Gastrocnemius medialis (tissue), 4 donors: ENCODE results near the gene LYRM9. TPM values are rescaled to one million over a fixed set of nuclear protein-coding genes. Genes with fewer than 3 reads are reported as not detected.

Experiments
- ATAC-seq, 2 donors: fragments of 150-250 bp; one replicate each; pipeline ENCODE4 v1.9.1; 2016
- DNase-seq, 2 donors: peaks; one replicate each; pipeline ENCODE4 v3.0.0-alpha.2; 2019
- H3K27ac ChIP-seq, 4 donors: fragments of 200-600 bp; sonication (generic); 1 replicate in 1 of 4; 2 replicates in 3 of 4; pipeline ENCODE4 v1.5.1; 2016 to 2018; ENCODE audit warnings: mild to moderate bottlenecking in 2 of 4, moderate library complexity in 1 of 4
- H3K27me3 ChIP-seq, 3 donors: fragments of 200-600 bp; sonication (generic) in 2 of 3; 1 replicate in 1 of 3; 2 replicates in 2 of 3; pipeline versions ENCODE4 v1.5.1 to v1.6.0; 2016 to 2019; ENCODE audit warnings: mild to moderate bottlenecking in 1 of 3, moderate library complexity in 1 of 3
- H3K36me3 ChIP-seq, 2 donors: fragments of 200-600 bp; sonication (generic) in 1 of 2; one replicate each; pipeline ENCODE4 v1.5.1; 2017 to 2018
- H3K4me1 ChIP-seq, 2 donors: fragments of 200-600 bp; sonication (generic) in 1 of 2; one replicate each; pipeline ENCODE4 v1.5.1; 2016 to 2017; ENCODE audit warnings: mild to moderate bottlenecking in 2 of 2
- H3K4me3 ChIP-seq, 4 donors: fragments of 200-600 bp; sonication (generic) in 3 of 4; 1 replicate in 1 of 4; 2 replicates in 3 of 4; pipeline ENCODE4 v1.5.1; 2016 to 2019; ENCODE audit warnings: mild to moderate bottlenecking in 2 of 4
- H3K9me3 ChIP-seq, 3 donors: fragments of 200-600 bp; sonication (generic) in 2 of 3; 1 replicate in 1 of 3; 2 replicates in 2 of 3; pipeline ENCODE4 v1.5.1; 2016 to 2019
- CTCF ChIP-seq, 5 experiments: fragments of 450-650 bp in 3 of 5; fragments of 200-600 bp in 2 of 5; sonication (generic) in 2 of 5; IDR thresholded peaks in 4 of 5; conservative IDR thresholded peaks in 1 of 5; 1 replicate in 4 of 5; 2 replicates in 1 of 5; pipeline ENCODE4 v1.5.1; 2016 to 2019; ENCODE audit warnings: antibody characterized with exemption in 5 of 5, mild to moderate bottlenecking in 3 of 5, moderate library complexity in 3 of 5
- POLR2A ChIP-seq, 2 donors: fragments of 450-650 bp; IDR thresholded peaks; one replicate each; pipeline ENCODE4 v1.6.1; 2017; ENCODE audit warnings: antibody characterized with exemption in 2 of 2, mild to moderate bottlenecking in 2 of 2, moderate library complexity in 2 of 2
- in situ Hi-C, 4 donors: fragments of 200-750 bp; cut with MboI; loops; one replicate each; pipeline versions ENCODE4 v1.15.0 to v1.8.0; 2017; ENCODE audit warnings: low sequenced_read_pairs in 4 of 4
- intact Hi-C: fragments of 100-400 bp; cut with DNase I; formaldehyde crosslinking; loops from one replicate; pipeline ENCODE4 v1.15.1; 2023; ENCODE audit warnings: low total_unique reads
- total RNA-seq, 4 donors: library from RNA; depleted of rRNA; stranded (reverse); fragments of >200 nt; gene quantifications; one replicate each; pipeline versions ENCODE4 v1.1.0 to v1.2.3, GENCODE V29; 2016

LYRM9 gene
- total RNA-seq, 4 donors from 2014 or later: 5.9 to 37.2 (median 9.6) TPM

GRCh38 chr17:27921599-27921998, 28.4 kb upstream of the LYRM9 start:
- Histone ChIP-seq H3K9me3 (no peaks in the 10 kb centered on the region), H3K27me3 (no peaks in the 10 kb centered on the region), H3K4me1 (no peaks in the 10 kb centered on the region), H3K4me3 (no peak overlapping the region), H3K27ac (no peak overlapping the region), H3K36me3 (no peaks in the 10 kb centered on the region)
- no peak for ATAC-seq
- in situ Hi-C loops (no loop called here), intact Hi-C loops (no loop called here)
- TF ChIP-seq POLR2A (IDR thresholded peaks at IDR 0.05) (no peak), CTCF (IDR thresholded peaks at IDR 0.05 in 4 of 5, conservative IDR thresholded peaks at IDR 0.05 in 1 of 5) (no peak)
- DNase-seq: no peak

- DNase-seq (no peak), ATAC-seq (no peak)
- Histone ChIP-seq H3K4me3 (no peak overlapping the region), H3K27me3 (no peaks in the 10 kb centered on the region), H3K36me3 (no peaks in the 10 kb centered on the region), H3K27ac (no peak overlapping the region), H3K4me1 (no peaks in the 10 kb centered on the region), H3K9me3 (no peaks in the 10 kb centered on the region)
- in situ Hi-C loops (no loop called here), intact Hi-C loops (no loop called here)
- TF ChIP-seq POLR2A (IDR thresholded peaks at IDR 0.05): no peak
- no peak for TF ChIP-seq CTCF (IDR thresholded peaks at IDR 0.05 in 4 of 5, conservative IDR thresholded peaks at IDR 0.05 in 1 of 5)
Measured at GRCh38 chr17:27921077-27921476, 27.9 kb upstream of the LYRM9 start.

GRCh38 chr17:27920569-27920968, 27.4 kb upstream of the LYRM9 start:
- DNase-seq (no peak), ATAC-seq (no peak)
- Histone ChIP-seq H3K9me3 (no peaks in the 10 kb centered on the region), H3K27me3 (no peaks in the 10 kb centered on the region), H3K4me3 (no peak overlapping the region), H3K36me3 (no peaks in the 10 kb centered on the region), H3K27ac (no peak overlapping the region), H3K4me1 (no peaks in the 10 kb centered on the region)
- intact Hi-C loops: no loop called here
- no peak for TF ChIP-seq CTCF (IDR thresholded peaks at IDR 0.05 in 4 of 5, conservative IDR thresholded peaks at IDR 0.05 in 1 of 5)
- TF ChIP-seq POLR2A (IDR thresholded peaks at IDR 0.05): no peak
- in situ Hi-C loops: no loop called here

GRCh38 chr17:27919079-27919478, 25.9 kb upstream of the LYRM9 start:
- in situ Hi-C loops: no loop called here
- intact Hi-C loops: no loop called here
- no peaks in the 10 kb centered on the region for H3K4me1 ChIP-seq
- H3K27me3 ChIP-seq: no peaks in the 10 kb centered on the region
- no peak for DNase-seq
- TF ChIP-seq CTCF (IDR thresholded peaks at IDR 0.05 in 4 of 5, conservative IDR thresholded peaks at IDR 0.05 in 1 of 5) (no peak), POLR2A (IDR thresholded peaks at IDR 0.05) (no peak)
- no peak overlapping the region for H3K4me3 ChIP-seq
- H3K36me3 ChIP-seq: no peaks in the 10 kb centered on the region
- no peak overlapping the region for H3K27ac ChIP-seq
- no peak for ATAC-seq
- H3K9me3 ChIP-seq: no peaks in the 10 kb centered on the region

- intact Hi-C loops: no loop called here
- H3K4me3 ChIP-seq: no peak overlapping the region
- H3K36me3 ChIP-seq: no peaks in the 10 kb centered on the region
- in situ Hi-C loops: no loop called here
- no peaks in the 10 kb centered on the region for H3K9me3 ChIP-seq
- TF ChIP-seq POLR2A (IDR thresholded peaks at IDR 0.05) (no peak), CTCF (IDR thresholded peaks at IDR 0.05 in 4 of 5, conservative IDR thresholded peaks at IDR 0.05 in 1 of 5) (no peak)
- DNase-seq (no peak), ATAC-seq (no peak)
- H3K4me1 ChIP-seq: no peaks in the 10 kb centered on the region
- H3K27ac ChIP-seq: no peak overlapping the region
- no peaks in the 10 kb centered on the region for H3K27me3 ChIP-seq
Measured at GRCh38 chr17:27918498-27918897, 25.3 kb upstream of the LYRM9 start.
